Measurements from ENCODE around the gene TTLL4. TPM values are rescaled to one million over a fixed set of nuclear protein-coding genes. Genes with fewer than 3 reads are reported as not detected.

Gene TTLL4
- total RNA-seq, 3 donors from 2014 or later = 8.3 to 34.7 (median 29.0) TPM

GRCh38 chr2:218732052-218732760, 21.6 kb downstream of the TTLL4 start:
- peak overlapping the region; percentile 86 to 88 for H3K27ac ChIP-seq
- no peak overlapping the region for H3K4me3 ChIP-seq
- H3K36me3 ChIP-seq = no peaks in the 10 kb centered on the region
- no peaks in the 10 kb centered on the region for H3K27me3 ChIP-seq
- no peak for DNase-seq (ENCODE audit: low spot score in 2 of 2)
- intact Hi-C loops (cut with DNase I; ENCODE audit: low total_unique reads) = no loop called here
- TF ChIP-seq POLR2AphosphoS5 (IDR thresholded peaks at IDR 0.05) = no peak
- TF ChIP-seq POLR2A (IDR thresholded peaks at IDR 0.05) = no peak
- no peak for TF ChIP-seq CTCF (IDR thresholded peaks at IDR 0.05)
- no peaks in the 10 kb centered on the region for H3K9me3 ChIP-seq
- H3K4me1 ChIP-seq = peaks cover 3 to 10% of the 10 kb centered on the region in 2 donors

GRCh38 chr2:218732761-218733158, 22.1 kb downstream of the TTLL4 start:
- H3K4me1 ChIP-seq = peaks cover 3 to 10% of the 10 kb centered on the region in 2 donors
- H3K27me3 ChIP-seq = no peaks in the 10 kb centered on the region
- no peak for DNase-seq (ENCODE audit: low spot score in 2 of 2)
- H3K9me3 ChIP-seq = no peaks in the 10 kb centered on the region
- peak overlapping the region; percentile 86 to 88 for H3K27ac ChIP-seq
- intact Hi-C loops (cut with DNase I; ENCODE audit: low total_unique reads) = no loop called here
- peaks cover 2% of the 10 kb centered on the region for H3K36me3 ChIP-seq
- TF ChIP-seq CTCF (IDR thresholded peaks at IDR 0.05) (no peak), POLR2A (IDR thresholded peaks at IDR 0.05) (no peak), POLR2AphosphoS5 (IDR thresholded peaks at IDR 0.05) (no peak)
- no peak overlapping the region for H3K4me3 ChIP-seq

GRCh38 chr2:218733171-218734021, 22.8 kb downstream of the TTLL4 start:
- Histone ChIP-seq H3K27me3 (no peaks in the 10 kb centered on the region), H3K4me3 (no peak overlapping the region), H3K4me1 (peaks cover 3 to 10% of the 10 kb centered on the region in 2 donors), H3K27ac (peak overlapping the region; percentile 86 to 88), H3K36me3 (peaks cover 4% of the 10 kb centered on the region), H3K9me3 (no peaks in the 10 kb centered on the region)
- DNase-seq (ENCODE audit: low spot score in 2 of 2) = peak in 1 of 2 donors; percentile 72
- intact Hi-C loops (cut with DNase I; ENCODE audit: low total_unique reads) = no loop called here
- TF ChIP-seq POLR2AphosphoS5 (IDR thresholded peaks at IDR 0.05) (peak; percentile 10 to 82 (median 74)), CTCF (IDR thresholded peaks at IDR 0.05) (no peak), POLR2A (IDR thresholded peaks at IDR 0.05) (no peak)

GRCh38 chr2:218734190-218734975, 23.7 kb downstream of the TTLL4 start:
- DNase-seq (ENCODE audit: low spot score in 2 of 2) = no peak
- TF ChIP-seq CTCF (IDR thresholded peaks at IDR 0.05) (no peak), POLR2AphosphoS5 (IDR thresholded peaks at IDR 0.05) (no peak), POLR2A (IDR thresholded peaks at IDR 0.05) (no peak)
- Histone ChIP-seq H3K27ac (peak overlapping the region; percentile 86 to 88), H3K27me3 (no peaks in the 10 kb centered on the region), H3K4me1 (peaks cover 3 to 10% of the 10 kb centered on the region in 2 donors), H3K9me3 (no peaks in the 10 kb centered on the region), H3K4me3 (no peak overlapping the region), H3K36me3 (peaks cover 4% of the 10 kb centered on the region)
- intact Hi-C loops (cut with DNase I; ENCODE audit: low total_unique reads) = no loop called here

Measured in breast epithelium (tissue), 4 donors.